K562 (cell line): ENCODE data around the gene NUDT2. TPM values are rescaled to one million over a fixed set of nuclear protein-coding genes. Genes with fewer than 3 reads are reported as not detected.

Source experiments
- ATAC-seq: fragments of 200-7000 bp; cut with Tn5 transposase; 3 replicates; pipeline ENCODE4 v1.9.1; 2020; ENCODE audit warnings: moderate library complexity
- BruUV-seq: library from RNA; stranded (reverse); fragments of 400-500 nt; replicated peaks from 2 replicates; lab custom pipeline; 2021; lab: Mats Ljungman, UMichigan
- CTCF ChIA-PET: fragments of 300-600 bp; formaldehyde crosslinking; extraction: SDS; loops from one replicate; lab custom pipeline; 2021; ENCODE audit warnings: low intra/inter-chr PET ratio; lab: Yijun Ruan, JAX
- POLR2A ChIA-PET: fragments of 300-600, 350-650 bp; sonication (Branson Sonifier 250); formaldehyde crosslinking; extraction: SDS; loops from one replicate; lab custom pipeline; 2021; ENCODE audit warnings: antibody characterized with exemption, inconsistent platforms; lab: Yijun Ruan, JAX
- DNase-seq, 4 experiments: peaks; one replicate each; pipeline versions ENCODE4 v3.0.0 to v3.0.0-alpha.2; 2011 to 2018; ENCODE audit warnings: low spot score in 3 of 4, mixed read lengths in 3 of 4; ENCODE audit errors: extremely low read depth in 1 of 4
- FAIRE-seq: peaks from 2 replicates; lab custom pipeline; 2011; peaks lifted over from hg19 to GRCh38; lab: Jason Lieb, UNC
- H2AFZ ChIP-seq: 2 replicates; pipeline ENCODE4 v1.6.0; 2011; ENCODE audit warnings: low read depth, low read length, control low read depth, inconsistent platforms
- H3K27ac ChIP-seq: fragments of 200-600 bp; 3 replicates; pipeline ENCODE4 v1.8.0; 2011; ENCODE audit warnings: low read depth, mild to moderate bottlenecking, control low read depth, inconsistent platforms, low read length, moderate library complexity, mixed read lengths; ENCODE audit errors: extremely low read depth
- H3K27me3 ChIP-seq, 2 experiments: fragments of 300-600 bp in 1 of 2; 2 replicates in 1 of 2; 3 replicates in 1 of 2; pipeline versions ENCODE4 v1.6.0 to v1.8.0; 2011; ENCODE audit warnings: inconsistent platforms in 2 of 2, low read length in 2 of 2, mild to moderate bottlenecking in 1 of 2, mixed read lengths in 1 of 2, moderate library complexity in 1 of 2; ENCODE audit not compliant: control insufficient read depth in 2 of 2, insufficient read depth in 2 of 2
- H3K36me3 ChIP-seq: fragments of 300-600 bp; 3 replicates; pipeline ENCODE4 v1.8.0; 2011; ENCODE audit warnings: mild to moderate bottlenecking, low read length, inconsistent platforms; ENCODE audit not compliant: control insufficient read depth, insufficient read depth
- H3K4me1 ChIP-seq, 2 experiments: fragments of 200-600 bp in 1 of 2; replicated peaks in 1 of 2; 2 replicates in 1 of 2; 3 replicates in 1 of 2; pipeline versions ENCODE4 v1.5.1 to v1.8.0; 2011; ENCODE audit warnings: inconsistent platforms in 2 of 2, low read length in 2 of 2, mild to moderate bottlenecking in 1 of 2, mixed read lengths in 1 of 2, moderate library complexity in 1 of 2; ENCODE audit not compliant: control insufficient read depth in 2 of 2, insufficient read depth in 2 of 2
- H3K4me2 ChIP-seq: 2 replicates; pipeline ENCODE4 v1.6.1; 2011; ENCODE audit warnings: low read length, control low read depth, inconsistent platforms, mixed read lengths; ENCODE audit not compliant: insufficient read depth
- H3K4me3 ChIP-seq: fragments of 200-600 bp; sonication (generic), shearing (Covaris generic); 2 replicates; pipeline ENCODE4 v1.5.1; 2016; ENCODE audit warnings: control low read depth, inconsistent platforms
- H3K79me2 ChIP-seq: fragments of 200-600 bp; 3 replicates; pipeline ENCODE4 v1.8.0; 2011; ENCODE audit warnings: low read length, inconsistent platforms; ENCODE audit not compliant: control insufficient read depth, insufficient read depth
- H3K9ac ChIP-seq, 2 experiments: 2 replicates each; pipeline versions ENCODE4 v1.6.0 to v1.6.1; 2011; ENCODE audit warnings: low read depth in 2 of 2, low read length in 2 of 2, control low read depth in 1 of 2, inconsistent platforms in 1 of 2, mild to moderate bottlenecking in 1 of 2, mixed read lengths in 1 of 2; ENCODE audit not compliant: insufficient read depth in 1 of 2
- H3K9me1 ChIP-seq: one replicate; pipeline ENCODE4 v1.6.0; 2011; ENCODE audit warnings: inconsistent platforms, mild to moderate bottlenecking, low read length, moderate library complexity; ENCODE audit not compliant: control insufficient read depth, insufficient read depth
- H3K9me3 ChIP-seq: replicated peaks from 2 replicates; pipeline ENCODE4 v1.5.1; 2011; ENCODE audit warnings: low read depth, low read length, inconsistent platforms; ENCODE audit not compliant: control insufficient read depth, insufficient read depth
- H4K20me1 ChIP-seq: replicated peaks from 2 replicates; pipeline ENCODE4 v1.6.1; 2011; ENCODE audit warnings: low read length, inconsistent platforms, mixed read lengths; ENCODE audit not compliant: control insufficient read depth, insufficient read depth
- ARID1B ChIP-seq: fragments of 450-650 bp; IDR thresholded peaks from 2 replicates; pipeline ENCODE4 v1.6.1; 2016; ENCODE audit warnings: antibody characterized with exemption, mild to moderate bottlenecking, inconsistent platforms
- ATF7 ChIP-seq: fragments of 450-650 bp; IDR thresholded peaks from 2 replicates; pipeline ENCODE4 v1.7.1; 2014; ENCODE audit warnings: mild to moderate bottlenecking, moderate library complexity
- CREB3 ChIP-seq: fragments of 450-650 bp; conservative IDR thresholded peaks from 2 replicates; pipeline ENCODE4 v1.6.1; 2016; ENCODE audit warnings: missing genetic modification characterization, low read depth, mild to moderate bottlenecking, missing compliant biosample characterization, moderate library complexity
- FOXA3 ChIP-seq, 2 experiments: fragments of 450-650 bp in 1 of 2; sonication (generic) in 1 of 2; formaldehyde crosslinking; IDR thresholded peaks in 1 of 2; conservative IDR thresholded peaks in 1 of 2; 2 replicates each; pipeline versions ENCODE4 v1.4.0 to v1.8.0; 2020 to 2022; ENCODE audit warnings: mild to moderate bottlenecking in 2 of 2, missing genetic modification reagents in 1 of 2
- FOXK2 ChIP-seq, 2 experiments: fragments of 450-650 bp; IDR thresholded peaks in 1 of 2; conservative IDR thresholded peaks in 1 of 2; 2 replicates each; pipeline ENCODE4 v1.6.1; 2016; ENCODE audit warnings: low read depth in 2 of 2, mild to moderate bottlenecking in 1 of 2
- HMG20A ChIP-seq: fragments of 450-650 bp; formaldehyde crosslinking; conservative IDR thresholded peaks from 2 replicates; pipeline ENCODE4 v1.4.0; 2020; ENCODE audit warnings: mild to moderate bottlenecking, mixed read lengths
- HSF4 ChIP-seq: fragments of 250-450 bp; sonication (Bioruptor Pico); IDR thresholded peaks from 2 replicates; pipeline ENCODE4 v2.1.2; 2022; ENCODE audit warnings: mild to moderate bottlenecking, moderate library complexity, borderline replicate concordance
- ID3 ChIP-seq, 2 experiments: fragments of 250-450 bp in 1 of 2; fragments of 450-650 bp in 1 of 2; sonication (Bioruptor Pico) in 1 of 2; IDR thresholded peaks; 2 replicates each; pipeline versions ENCODE4 v1.6.1 to v1.8.0; 2016 to 2021; ENCODE audit warnings: mild to moderate bottlenecking in 2 of 2, moderate library complexity in 2 of 2, missing compliant biosample characterization in 1 of 2, missing genetic modification characterization in 1 of 2
- NR2C2 ChIP-seq, 2 experiments: fragments of 200-800 bp in 1 of 2; sonication (Bioruptor generic) in 1 of 2; sonication (generic) in 1 of 2; formaldehyde crosslinking in 1 of 2; IDR thresholded peaks; 2 replicates each; pipeline versions ENCODE4 v1.6.1 to v1.8.0; 2016 to 2022; ENCODE audit warnings: mild to moderate bottlenecking in 1 of 2, missing compliant biosample characterization in 1 of 2, missing genetic modification characterization in 1 of 2, missing genetic modification reagents in 1 of 2
- POLR2B ChIP-seq: fragments of 450-650 bp; IDR thresholded peaks from 2 replicates; pipeline ENCODE4 v1.6.1; 2018; ENCODE audit warnings: low read depth; ENCODE audit not compliant: partially characterized antibody
- SMARCA4 ChIP-seq: fragments of 450-650 bp; IDR thresholded peaks from 2 replicates; pipeline ENCODE4 v1.6.1; 2016
- SMARCB1 ChIP-seq: IDR thresholded peaks from 2 replicates; pipeline ENCODE4 v1.6.1; 2011; ENCODE audit warnings: improper control_type of control experiment, low read depth; ENCODE audit not compliant: insufficient read length
- SNIP1 ChIP-seq: fragments of 450-650 bp; IDR thresholded peaks from 2 replicates; pipeline ENCODE4 v1.7.1; 2017; ENCODE audit warnings: low read depth, mild to moderate bottlenecking
- SPI1 ChIP-seq: IDR thresholded peaks from 2 replicates; pipeline ENCODE4 v1.6.1; 2011; ENCODE audit warnings: low read depth, low read length, control low read depth, borderline replicate concordance
- SUPT5H ChIP-seq: fragments of 450-650 bp; IDR thresholded peaks from 2 replicates; pipeline ENCODE4 v1.6.1; 2016
- TAF9B ChIP-seq: fragments of 450-650 bp; IDR thresholded peaks from 2 replicates; pipeline ENCODE4 v1.6.1; 2018; ENCODE audit warnings: mild to moderate bottlenecking; ENCODE audit not compliant: partially characterized antibody
- XRCC4 ChIP-seq: IDR thresholded peaks from one replicate; pipeline ENCODE4 v1.6.1; 2011; ENCODE audit not compliant: insufficient read depth, insufficient read length; ENCODE audit errors: extremely low read depth
- ZNF24 ChIP-seq: fragments of 450-650 bp; IDR thresholded peaks from 2 replicates; pipeline ENCODE4 v1.6.1; 2016
- ZNF280B ChIP-seq: fragments of 250-450 bp; sonication (Bioruptor Pico); IDR thresholded peaks from 2 replicates; pipeline ENCODE4 v1.5.1; 2021; ENCODE audit warnings: mild to moderate bottlenecking
- ZNF766 ChIP-seq: fragments of 200-800 bp; sonication (Bioruptor generic); conservative IDR thresholded peaks from 2 replicates; pipeline ENCODE4 v1.6.1; 2016; ENCODE audit warnings: missing genetic modification characterization, missing compliant biosample characterization
- WGBS: fragments of 100-300 bp; shearing (Covaris generic); methylation state at CpG from one replicate; pipeline ENCODE4 v1.1.6; 2016; ENCODE audit warnings: low coverage, mixed read lengths; ENCODE audit not compliant: insufficient coverage; ENCODE audit errors: missing lambda C conversion rate; 5-methylcytosine and 5-hydroxymethylcytosine counted together
- in situ Hi-C: fragments of 300-500 bp; cut with MboI; formaldehyde crosslinking; loops from 4 replicates; pipeline ENCODE4 v1.15.0; 2018; ENCODE audit warnings: inconsistent platforms, mixed read lengths
- intact Hi-C: fragments of 100-400 bp; cut with micrococcal nuclease; formaldehyde crosslinking; loops from 2 replicates; pipeline ENCODE4 v1.14.2; 2022
- polyA plus RNA-seq, 8 experiments: library from polyadenylated mRNA; depleted of rRNA in 4 of 8; stranded (reverse) in 5 of 8; unstranded in 3 of 8; fragments of >200 nt; fragmentation: Nextera tagmentation in 2 of 8; fragmentation: Illumina TruSeq in 1 of 8; extraction: Ambion mirVana in 2 of 8; extraction: Trizol in 1 of 8; gene quantifications; 2 replicates each; pipeline versions ENCODE4 v1.2.1 to v1.2.3, GENCODE V29; 2011 to 2014; ENCODE audit warnings: inconsistent platforms in 1 of 8, missing spikeins in 1 of 8
- total RNA-seq, 7 experiments: library from RNA; depleted of rRNA in 6 of 7; stranded (reverse); fragments of >200 nt in 6 of 7; fragmentation: Illumina TruSeq in 2 of 7; extraction: Trizol in 2 of 7; gene quantifications; 2 replicates each; pipeline versions ENCODE4 v1.2.1 to v1.2.3, GENCODE V29; 2011 to 2021; ENCODE audit warnings: low replicate concordance in 1 of 7

NUDT2 gene
- total and polyA plus RNA-seq, 9 of the 15 experiments (the other 6 are each of a cell fraction or from before 2014, with no cell fraction given) = 11.5 to 28.1 (median 19.0) TPM

GRCh38 chr9:34328500-34328986 lies 826 bp upstream of the NUDT2 start:
- ChIA-PET CTCF (no interaction called here), POLR2A (interaction anchor here (0.6 to 1.6 kb wide), 3 partner anchors 10 to 49 kb away, joined by 3 to 6 read pairs (median 3); no protein-coding TSS in a partner anchor)
- Histone ChIP-seq H3K4me1 (peaks cover 10 to 13% of the 10 kb centered on the region in 2 experiments; a peak in 4 of 5 replicates), H3K79me2 (peaks cover 55% of the 10 kb centered on the region), H3K9me1 (no peaks in the 10 kb centered on the region), H3K27ac (peak overlapping the region; percentile 97), H3K36me3 (no peaks in the 10 kb centered on the region; the same call in 2 of the 3 replicates), H3K4me2 (peak overlapping the region; percentile 91), H3K4me3 (peak overlapping the region; percentile 84), H3K27me3 (no peaks in the 10 kb centered on the region), H2AFZ (peak overlapping the region; percentile 98), H3K9me3 (no peaks in the 10 kb centered on the region), H3K9ac (peak overlapping the region; percentile 91 to 96), H4K20me1 (no peaks in the 10 kb centered on the region)
- peak; percentile 14 for ATAC-seq
- BruUV-seq = TSS peak; percentile 73
- in situ Hi-C loops = no loop called here
- 0% methylated on average over 11 of the region's 11 CpGs for WGBS
- intact Hi-C loops = no loop called here
- FAIRE-seq = no peak
- DNase-seq = peak in 2 of 4 experiments; percentile 26 to 62
- TF ChIP-seq XRCC4 (no peak), ATF7 (no peak), SMARCA4 (0 out of 2 replicates have a peak, but pooled peaks have one; percentile 35), SMARCB1 (no peak), ID3 (CRISPR knock-in tag; IDR thresholded peaks at IDR 0.05) (no peak), ID3 (tag; IDR thresholded peaks at IDR 0.05) (0 out of 2 replicates have a peak, but pooled peaks have one; percentile 23), ZNF24 (no peak), ZNF280B (no peak), SPI1 (peak; percentile 6; the same call in 1 of the 2 replicates), HMG20A (CRISPR knock-in tag) (no peak), SUPT5H (0 out of 2 replicates have a peak, but pooled peaks have one; percentile 27), POLR2B (peak; percentile 40), NR2C2 (CRISPR knock-in tag; IDR thresholded peaks at IDR 0.05) (no peak), NR2C2 (tag; IDR thresholded peaks at IDR 0.05) (peak; percentile 57; the same call in 1 of the 2 replicates), SNIP1 (no peak), FOXK2 (conservative IDR thresholded peaks at IDR 0.05 in 1 of 2, IDR thresholded peaks at IDR 0.05 in 1 of 2; ENCODE audit: low read depth in 2 of 2) (peak; percentile 96 to 97), FOXA3 (CRISPR knock-in tag; conservative IDR thresholded peaks at IDR 0.05 in 1 of 2, IDR thresholded peaks at IDR 0.05 in 1 of 2) (0 out of 4 replicates have a peak, but pooled peaks of 1 of the 2 experiments have one; percentile 10), HSF4 (no peak), TAF9B (peak; percentile 32), CREB3 (tag) (no peak), ZNF766 (CRISPR knock-in tag) (peak; percentile 42; the same call in 1 of the 2 replicates), ARID1B (0 out of 2 replicates have a peak, but pooled peaks have one; percentile 9)
